HG02571 (cell line): ENCODE data around the gene TRIM15.
"Not testable (repeated sequence)": the region's sequence is repeated elsewhere in the genome, so short reads cannot be mapped to it uniquely, and the experiment has no call there.

Experiments
- ATAC-seq: cut with Tn5 transposase; IDR thresholded peaks from one replicate; pipeline ENCODE4 v1.9.1; 2021; ENCODE audit warnings: mild to moderate bottlenecking, moderate library complexity; ENCODE audit not compliant: unreplicated experiment

The TRIM15 gene

DNA sequence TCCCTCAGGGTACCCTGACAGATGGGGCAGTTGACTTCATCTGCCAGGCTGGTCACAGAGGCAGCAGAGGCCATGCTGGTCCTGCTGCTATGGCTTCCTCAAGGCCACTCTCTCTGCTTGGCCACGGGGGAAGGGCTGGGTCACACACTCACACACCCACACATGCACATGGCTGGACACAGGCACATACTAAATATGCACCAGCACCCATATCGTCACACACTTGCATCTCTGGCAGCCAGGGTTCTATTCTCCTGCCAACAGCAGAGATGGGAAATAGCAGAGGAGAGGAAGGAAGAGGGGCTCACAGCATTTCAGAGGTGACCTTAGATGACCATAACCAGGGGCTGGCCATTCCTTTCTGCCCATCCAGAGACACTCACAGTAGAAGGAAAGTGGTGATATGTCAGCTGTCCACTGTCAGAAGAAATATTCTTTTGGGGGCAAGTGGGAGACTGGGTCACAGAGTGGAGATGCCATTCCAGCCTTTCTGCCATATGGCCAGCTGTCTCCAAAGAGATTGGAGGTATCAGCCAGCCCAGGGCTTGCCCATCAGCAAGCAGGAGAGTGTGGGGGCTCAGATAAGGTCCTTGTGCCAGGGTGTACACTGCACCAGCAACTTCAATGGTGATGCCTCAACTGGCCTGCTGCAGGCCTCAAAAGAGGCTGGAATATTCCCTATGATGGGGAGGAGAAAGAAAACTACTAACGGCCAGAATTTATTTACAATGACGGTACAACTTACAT lies 2.4 kb upstream of the TRIM15 start, which contains the start of gene TRIM10:
TRIM10 (minus strand) TSS at position 427 of the 747 bp plus-strand sequence; CDS start at position 74, 353 bp downstream.
- ATAC-seq: no peak

DNA sequence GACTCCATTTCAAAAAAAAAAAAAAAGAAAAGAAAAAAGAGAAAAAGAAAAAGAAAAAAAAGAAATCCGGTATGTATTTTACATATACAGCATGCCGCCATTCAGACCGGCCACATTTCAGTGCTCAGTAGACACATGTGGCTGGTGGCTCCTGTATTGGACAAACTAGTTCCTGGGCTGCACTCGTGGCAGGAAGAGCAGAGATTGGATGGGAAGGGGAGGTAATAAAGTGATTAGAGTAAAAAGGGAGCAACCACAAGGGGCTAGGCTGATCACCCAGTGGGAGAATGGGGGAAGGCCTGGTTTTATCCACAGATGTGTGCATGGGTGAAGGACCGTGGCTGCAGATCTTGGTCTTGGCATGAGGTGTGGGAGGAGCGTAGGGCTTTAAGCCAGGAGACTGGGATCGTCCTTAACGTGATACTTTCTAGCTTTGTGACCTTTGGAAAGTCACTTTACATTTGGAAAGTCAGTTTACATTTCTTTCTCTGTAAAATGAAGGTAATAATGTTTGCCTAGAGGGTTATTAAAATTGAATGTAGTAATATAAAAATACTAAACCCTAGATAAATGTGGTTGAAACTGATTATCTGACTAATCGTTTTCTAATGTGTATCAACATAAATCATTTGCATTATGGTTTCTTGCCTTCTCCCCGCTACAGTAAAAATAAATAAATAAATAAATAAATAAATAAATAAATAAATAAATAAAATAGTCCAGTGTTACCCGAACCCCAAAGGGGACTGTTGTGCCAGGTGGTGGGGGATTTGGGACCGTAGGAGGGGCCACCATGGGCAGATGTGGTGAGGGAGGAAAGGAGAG lies 869 bp upstream of the TRIM15 start:
- no peak for ATAC-seq

DNA sequence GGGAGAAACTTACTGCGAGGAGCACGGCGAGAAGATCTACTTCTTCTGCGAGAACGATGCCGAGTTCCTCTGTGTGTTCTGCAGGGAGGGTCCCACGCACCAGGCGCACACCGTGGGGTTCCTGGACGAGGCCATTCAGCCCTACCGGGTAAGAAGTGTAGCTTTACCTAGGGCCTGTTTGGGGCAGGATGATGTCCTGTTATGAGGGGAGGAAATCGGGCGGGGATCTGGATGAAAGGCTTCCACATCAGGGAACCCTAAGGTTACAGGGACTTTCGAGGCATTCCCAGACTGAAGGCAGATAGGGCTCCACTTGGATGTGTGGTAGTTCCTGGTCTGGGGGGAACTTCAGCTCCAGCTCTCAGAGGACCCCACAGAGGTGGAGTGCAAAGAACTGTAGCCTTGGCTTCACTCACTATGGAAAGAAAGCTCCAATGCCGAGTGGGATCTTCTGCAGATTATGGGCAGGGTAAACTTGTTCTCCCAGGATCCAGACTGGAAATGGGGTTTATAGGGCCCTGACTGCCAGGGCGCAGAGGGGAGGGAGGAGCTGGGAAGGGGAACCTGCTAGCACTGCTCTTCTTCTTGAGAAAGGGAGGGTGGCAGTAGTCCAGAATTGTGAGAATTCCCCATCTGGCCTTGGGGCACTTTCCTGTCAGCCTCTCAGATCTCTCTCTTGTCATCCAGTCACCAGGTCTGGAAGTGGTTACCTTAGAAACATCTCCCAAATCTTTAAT lies 740 bp downstream of the TRIM15 start:
- no peak for ATAC-seq

DNA sequence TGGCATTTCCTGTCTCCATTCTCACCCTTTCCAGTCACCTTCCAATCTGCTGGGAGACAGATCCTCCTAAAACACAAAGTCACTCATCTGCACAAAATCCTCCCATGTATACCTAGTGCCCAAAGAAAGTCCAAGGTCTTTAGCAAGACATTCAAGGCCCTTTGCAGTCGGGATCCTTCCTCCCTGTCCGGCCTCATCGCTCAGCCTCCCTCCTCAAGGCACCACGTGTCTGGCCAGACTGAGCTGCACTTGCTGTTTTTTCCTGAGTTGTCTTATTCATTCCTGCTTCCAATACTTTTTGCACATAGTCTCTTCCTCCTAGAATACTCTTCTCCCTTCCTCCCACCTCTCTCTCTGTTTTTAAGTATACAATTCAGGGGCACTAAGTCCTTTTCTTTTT lies 1.4 kb downstream of the TRIM15 start:
- ATAC-seq: no peak

DNA sequence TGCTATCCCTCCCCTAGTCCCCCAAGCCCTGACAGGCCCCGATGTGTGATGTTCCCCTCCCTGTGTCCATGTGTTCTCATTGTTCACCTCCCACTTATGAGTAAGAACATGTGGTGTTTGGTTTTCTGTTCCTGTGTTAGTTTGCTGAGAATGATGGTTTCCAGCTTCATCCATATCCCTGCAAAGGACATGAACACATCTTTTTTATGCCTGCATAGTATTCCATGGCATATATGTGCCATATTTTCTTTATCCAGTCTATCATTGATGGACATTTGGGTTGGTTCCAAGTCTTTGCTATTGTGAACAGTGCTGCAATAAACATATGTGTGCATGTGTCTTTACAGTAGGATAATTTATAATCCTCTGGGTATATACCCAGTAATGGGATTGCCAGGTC lies 1.9 kb downstream of the TRIM15 start:
- ATAC-seq: not testable (repeated sequence)

DNA sequence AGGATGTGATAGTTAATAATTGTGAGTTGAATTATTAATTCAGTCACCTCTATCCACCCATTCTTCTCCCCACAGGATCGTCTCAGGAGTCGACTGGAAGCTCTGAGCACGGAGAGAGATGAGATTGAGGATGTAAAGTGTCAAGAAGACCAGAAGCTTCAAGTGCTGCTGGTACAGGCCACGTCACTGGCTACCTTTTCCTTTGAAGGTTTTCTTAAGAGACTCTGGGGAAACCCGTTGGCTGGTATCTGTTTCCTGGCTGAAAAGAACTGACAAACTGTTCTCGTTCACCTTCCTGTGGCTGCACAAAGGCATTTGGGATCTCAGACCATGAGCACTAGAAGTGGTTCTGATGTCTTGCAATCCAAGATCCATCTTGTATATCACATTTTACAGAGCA lies 3.8 kb downstream of the TRIM15 start:
- ATAC-seq: no peak

DNA sequence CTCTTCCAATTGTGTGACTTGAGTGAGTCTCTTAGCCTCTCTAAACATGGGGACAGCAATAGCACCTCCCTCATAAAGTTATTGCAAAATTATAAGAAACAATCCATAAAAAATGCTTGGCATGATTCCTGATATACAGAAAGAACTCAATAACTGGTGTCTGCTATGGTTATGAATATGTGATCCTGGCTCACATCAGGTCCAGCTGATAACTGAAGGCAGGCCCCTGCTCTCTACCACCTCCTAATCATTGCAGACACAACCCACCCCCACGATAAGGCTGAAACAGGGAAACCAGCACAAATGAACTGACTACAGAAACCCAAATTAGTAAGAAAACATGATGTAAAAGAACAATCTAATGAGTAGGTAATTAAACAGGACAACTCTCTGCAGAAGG lies 5.4 kb downstream of the TRIM15 start:
- no peak for ATAC-seq

DNA sequence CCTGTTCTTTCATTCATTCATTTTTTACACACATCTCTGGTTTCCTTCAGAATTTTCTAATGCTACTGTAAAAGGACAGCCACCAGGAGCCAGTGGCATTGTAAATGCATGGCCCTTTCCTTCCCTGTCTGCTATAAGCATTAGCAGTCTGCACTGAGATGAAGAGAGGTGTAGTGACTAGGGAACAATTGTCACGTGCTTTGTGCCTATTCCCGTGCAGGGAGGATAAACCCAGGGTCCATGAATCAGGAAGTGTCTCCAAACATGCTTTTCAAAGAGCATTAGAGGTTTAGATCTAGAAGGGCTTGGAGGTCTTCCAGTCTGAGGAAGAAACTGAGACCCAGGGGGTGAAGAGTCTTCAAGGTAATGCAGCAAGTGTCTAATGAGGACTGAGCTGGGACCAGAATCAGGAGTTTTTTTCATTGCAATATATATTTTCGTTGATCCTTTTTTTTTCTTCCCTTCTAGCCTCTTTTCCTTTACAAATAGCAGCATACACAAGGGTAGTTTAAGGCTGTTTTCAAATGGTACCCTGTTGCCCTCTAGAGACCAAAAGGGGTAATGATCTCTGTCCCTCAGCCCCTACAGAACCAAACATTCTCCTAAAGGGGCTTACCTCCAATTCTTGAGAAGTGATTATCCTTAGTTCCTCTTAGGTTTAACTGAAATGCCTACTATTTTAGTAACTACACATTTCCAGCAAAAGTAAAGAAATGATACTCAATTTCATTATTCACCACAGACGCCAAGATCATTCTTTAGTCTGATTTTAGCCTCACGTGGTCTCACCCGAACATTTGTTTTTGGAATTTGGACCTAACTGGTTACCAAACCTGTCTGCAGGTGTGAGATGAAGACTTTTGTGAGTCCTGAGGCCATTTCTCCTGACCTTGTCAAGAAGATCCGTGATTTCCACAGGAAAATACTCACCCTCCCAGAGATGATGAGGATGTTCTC lies 6.6 kb downstream of the TRIM15 start:
- ATAC-seq: no peak

DNA sequence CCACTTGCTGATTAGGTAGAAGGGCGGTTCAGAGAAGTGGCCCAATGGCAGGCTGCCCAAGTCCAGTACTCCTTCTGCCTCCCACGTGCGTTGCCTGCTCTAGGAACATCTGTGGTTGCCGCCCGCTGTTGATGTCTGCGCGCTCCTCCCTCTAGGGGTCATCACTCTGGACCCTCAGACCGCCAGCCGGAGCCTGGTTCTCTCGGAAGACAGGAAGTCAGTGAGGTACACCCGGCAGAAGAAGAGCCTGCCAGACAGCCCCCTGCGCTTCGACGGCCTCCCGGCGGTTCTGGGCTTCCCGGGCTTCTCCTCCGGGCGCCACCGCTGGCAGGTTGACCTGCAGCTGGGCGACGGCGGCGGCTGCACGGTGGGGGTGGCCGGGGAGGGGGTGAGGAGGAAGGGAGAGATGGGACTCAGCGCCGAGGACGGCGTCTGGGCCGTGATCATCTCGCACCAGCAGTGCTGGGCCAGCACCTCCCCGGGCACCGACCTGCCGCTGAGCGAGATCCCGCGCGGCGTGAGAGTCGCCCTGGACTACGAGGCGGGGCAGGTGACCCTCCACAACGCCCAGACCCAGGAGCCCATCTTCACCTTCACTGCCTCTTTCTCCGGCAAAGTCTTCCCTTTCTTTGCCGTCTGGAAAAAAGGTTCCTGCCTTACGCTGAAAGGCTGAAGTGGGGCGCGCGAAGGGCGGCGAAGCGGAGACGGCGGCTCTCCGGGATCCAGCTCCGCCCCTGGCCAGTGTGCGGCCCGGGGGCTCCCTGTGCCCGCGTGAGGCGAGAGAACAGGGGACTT lies 8.5 kb downstream of the TRIM15 start:
- ATAC-seq: no peak

DNA sequence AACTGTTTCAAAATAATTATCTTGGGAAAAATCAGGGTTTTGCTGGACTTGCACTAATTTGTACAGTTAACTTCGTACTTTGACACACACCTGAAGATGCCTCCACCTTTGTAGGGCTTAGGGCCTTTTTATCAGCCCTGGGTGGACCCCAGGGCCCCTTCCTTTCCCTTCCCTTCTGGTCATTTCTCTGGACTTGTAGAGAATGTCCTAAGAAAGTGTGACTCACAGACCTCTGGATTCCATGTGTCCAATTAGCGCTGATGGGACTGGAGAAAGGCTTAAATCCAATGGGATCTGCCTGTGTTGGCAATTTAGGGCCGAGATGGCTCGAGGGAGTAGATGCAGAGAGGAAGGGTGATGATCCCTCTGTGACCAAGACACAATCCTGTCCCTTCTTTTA lies 9.3 kb downstream of the TRIM15 start:
- no peak for ATAC-seq

DNA sequence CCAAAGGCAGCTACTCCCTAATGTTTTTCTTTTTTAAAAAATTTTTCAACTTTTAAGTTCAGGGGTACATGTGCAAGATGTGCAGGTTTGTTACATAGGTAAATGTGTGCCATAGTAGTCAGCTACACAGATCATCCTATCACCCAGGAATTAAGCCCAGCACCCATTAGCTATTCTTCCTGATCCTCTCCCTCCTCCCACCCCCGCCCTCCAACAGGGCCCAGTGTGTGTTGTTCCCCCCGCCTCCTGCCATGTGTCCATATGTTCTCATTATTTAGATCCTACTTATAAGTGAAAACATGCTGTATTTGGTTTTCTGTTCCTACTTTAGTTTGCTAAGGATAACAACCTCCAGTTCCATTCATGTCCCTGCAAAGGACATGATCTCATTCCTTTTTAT lies 12.4 kb downstream of the TRIM15 start:
- no peak for ATAC-seq

DNA sequence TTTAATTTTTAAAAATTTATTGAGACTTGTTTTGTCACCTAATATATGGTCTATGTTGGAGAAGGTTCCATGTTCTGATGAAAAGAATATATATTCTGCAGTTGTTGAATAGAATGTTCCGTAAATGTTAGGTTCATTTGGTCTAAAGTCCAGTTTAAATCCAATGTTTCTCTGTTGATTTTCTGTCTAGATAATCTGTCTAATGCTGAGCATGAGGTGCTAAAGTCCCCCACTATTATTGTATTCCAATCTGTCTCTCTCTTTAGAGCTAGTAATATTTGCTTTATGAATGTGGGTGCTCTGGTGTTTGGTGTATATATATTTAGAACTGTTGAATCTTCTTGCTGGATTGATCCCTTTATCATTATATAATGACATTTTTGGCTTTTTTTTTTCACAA lies 15.5 kb downstream of the TRIM15 start:
- ATAC-seq: no peak

DNA sequence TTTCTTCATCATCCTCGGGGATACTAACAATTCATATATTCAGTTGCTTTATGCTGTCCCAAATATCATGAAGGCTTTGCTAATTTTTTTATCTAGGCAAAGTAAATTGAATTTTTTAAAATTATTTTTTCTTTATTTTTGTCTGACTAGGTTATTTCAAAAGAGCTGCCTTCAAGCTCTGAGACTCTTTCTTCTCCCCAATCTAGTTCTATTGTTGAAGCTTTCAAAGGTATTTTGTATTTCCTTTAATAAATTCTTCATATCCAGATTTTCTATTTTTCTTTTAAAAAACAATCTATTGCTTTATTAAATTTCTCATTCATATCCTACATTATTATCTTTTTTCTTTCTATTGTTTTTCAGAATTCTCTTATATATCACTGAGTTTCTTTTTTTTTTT lies 16.8 kb downstream of the TRIM15 start:
- ATAC-seq: no peak

DNA sequence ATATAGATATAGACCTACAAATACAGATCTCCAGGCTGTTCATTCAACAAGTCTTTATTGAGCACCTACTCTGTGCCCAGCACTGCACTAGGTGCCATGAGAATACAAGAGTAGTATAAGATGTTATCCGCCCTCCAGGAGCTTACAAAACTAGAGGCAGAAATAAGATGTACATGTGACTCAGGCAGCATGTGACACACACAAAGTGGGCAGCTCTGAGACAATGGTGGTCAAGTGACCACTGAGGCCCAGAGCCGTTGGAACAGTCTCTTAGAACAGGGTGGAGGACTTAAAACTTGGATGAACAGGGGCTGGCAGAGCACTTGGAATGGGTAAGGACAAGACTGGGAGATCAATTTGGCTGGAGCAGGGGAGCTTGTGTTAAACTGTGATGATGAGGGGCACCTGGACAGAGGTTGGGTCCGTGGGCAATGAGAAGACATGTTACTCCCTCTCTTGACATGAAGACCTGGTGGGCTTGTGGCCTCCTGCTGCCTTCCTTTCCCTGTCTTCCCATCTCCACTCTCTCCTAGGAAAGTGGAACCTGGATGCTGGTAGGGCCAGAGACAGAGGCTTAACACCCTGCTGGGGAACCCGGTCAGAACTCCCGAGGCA lies 21.2 kb downstream of the TRIM15 start:
- no peak for ATAC-seq

DNA sequence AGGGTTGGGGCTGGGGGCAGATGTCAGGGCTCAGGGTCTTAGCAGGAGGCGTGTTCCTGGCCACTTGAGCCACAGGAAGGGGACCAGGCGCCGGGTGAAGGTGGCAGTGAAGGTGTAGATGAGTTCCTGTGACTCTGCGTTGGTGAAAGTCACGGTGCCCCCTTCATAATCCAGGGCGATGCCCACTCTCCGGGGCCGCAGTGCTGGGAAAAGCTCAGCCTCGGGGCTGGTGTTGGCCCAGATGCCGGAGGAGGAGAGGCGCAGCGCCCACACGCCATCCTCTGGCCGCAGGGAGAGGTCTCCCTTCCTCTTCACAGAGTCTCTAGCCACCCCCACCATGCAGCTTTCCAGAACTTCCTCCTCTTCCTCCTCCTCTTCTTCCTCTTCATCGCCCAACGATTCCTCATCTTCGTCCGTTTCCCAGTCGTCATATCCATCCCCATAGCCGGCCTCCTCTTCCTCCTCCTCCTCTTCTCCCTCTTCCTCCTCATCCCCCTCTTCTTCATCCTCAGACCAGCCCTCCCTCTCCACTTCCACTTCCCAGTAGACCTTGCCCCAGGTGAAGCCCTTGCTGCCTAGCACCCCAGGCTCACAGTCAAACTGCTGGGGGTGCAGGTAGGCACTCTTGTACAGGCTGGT lies 22.6 kb downstream of the TRIM15 start:
- no peak for ATAC-seq

DNA sequence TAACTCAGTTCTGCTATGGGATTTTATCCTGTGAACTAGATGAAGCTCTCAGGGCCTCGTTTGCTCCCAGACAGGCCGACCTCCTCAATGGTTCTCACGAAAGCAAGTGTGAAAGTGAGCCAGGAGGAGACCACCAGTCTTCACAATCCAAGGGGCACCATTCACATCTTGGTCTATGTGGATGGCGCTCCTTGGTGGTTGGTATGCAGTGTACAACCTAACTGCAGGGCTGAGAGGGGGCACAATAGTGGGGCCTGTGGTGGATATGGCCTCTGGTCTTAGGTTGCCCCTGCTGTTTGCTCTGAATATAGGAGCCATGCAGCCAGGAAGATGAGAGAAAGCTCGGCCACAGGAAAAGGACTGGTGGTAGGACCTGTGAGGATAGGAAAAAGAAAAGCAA lies 25.2 kb downstream of the TRIM15 start:
- ATAC-seq: no peak

DNA sequence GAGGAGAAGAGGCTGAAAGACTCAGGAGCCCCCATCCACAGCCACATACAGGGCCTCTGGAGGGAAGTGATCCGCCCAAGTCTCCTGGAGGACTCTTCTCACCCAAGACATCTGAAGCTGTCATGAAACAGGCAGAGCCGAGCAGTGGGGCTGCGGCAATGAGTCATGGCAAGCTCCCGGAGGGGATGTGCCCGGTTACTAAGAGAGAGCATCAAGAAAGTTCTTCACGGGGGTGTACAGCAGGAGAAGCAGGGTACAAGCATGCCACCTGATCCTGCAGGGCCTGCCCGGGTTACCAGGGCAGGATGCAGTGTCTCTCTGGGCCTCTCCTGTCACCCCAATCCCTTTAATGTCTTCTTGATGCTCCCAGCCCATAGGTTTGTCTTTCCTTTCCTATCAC lies 28.7 kb downstream of the TRIM15 start:
- ATAC-seq: no peak

DNA sequence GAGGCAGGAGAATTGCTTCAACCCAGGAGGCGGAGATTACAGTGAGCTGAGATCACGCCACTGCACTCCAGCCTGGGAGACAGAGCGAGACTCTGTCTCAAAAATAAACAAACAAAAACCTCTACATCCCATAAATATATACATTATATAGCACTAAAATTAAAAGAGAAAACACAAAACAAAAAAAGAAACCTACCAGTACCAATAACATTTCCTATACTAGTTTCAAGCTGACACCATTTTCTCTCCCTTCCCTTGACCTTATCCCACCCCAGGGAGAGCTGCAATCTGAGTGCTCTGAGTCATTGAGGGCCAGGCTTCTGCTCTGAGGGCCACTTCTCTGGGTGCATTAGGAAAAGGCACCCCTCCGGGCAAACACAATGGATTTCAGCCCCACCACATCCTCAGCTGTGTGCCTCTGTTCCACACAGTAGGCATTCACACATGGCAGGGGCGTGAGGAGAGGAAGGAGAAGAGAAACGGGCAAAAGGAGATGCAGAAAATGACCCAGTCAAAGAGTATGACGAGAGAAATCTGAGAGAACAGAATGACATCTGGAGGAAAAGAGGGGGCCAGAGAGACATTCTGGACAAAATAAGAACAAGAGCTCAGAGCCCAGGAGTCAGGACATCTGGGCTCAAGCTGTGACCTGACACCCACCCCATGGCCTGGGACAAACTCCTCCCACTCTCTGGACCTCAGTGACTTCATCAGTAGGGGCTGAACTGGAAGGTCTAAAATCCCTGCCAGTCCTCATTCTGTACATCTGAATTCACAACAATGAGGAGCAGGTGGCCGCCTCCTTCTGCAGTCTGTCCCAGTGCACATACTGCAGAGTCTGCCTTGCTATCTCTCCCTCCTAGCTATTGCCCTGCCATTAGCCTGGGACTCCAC lies 31.7 kb downstream of the TRIM15 start:
- no peak for ATAC-seq
